Raji (cell line): Measurements from ENCODE around the gene USH1C.

Source experiments
- POLR2A ChIP-seq: IDR thresholded peaks from 2 replicates; pipeline ENCODE4 v1.6.1; 2011; ENCODE audit warnings: low read depth, low read length, control low read depth; ENCODE audit not compliant: insufficient read depth

USH1C gene

DNA sequence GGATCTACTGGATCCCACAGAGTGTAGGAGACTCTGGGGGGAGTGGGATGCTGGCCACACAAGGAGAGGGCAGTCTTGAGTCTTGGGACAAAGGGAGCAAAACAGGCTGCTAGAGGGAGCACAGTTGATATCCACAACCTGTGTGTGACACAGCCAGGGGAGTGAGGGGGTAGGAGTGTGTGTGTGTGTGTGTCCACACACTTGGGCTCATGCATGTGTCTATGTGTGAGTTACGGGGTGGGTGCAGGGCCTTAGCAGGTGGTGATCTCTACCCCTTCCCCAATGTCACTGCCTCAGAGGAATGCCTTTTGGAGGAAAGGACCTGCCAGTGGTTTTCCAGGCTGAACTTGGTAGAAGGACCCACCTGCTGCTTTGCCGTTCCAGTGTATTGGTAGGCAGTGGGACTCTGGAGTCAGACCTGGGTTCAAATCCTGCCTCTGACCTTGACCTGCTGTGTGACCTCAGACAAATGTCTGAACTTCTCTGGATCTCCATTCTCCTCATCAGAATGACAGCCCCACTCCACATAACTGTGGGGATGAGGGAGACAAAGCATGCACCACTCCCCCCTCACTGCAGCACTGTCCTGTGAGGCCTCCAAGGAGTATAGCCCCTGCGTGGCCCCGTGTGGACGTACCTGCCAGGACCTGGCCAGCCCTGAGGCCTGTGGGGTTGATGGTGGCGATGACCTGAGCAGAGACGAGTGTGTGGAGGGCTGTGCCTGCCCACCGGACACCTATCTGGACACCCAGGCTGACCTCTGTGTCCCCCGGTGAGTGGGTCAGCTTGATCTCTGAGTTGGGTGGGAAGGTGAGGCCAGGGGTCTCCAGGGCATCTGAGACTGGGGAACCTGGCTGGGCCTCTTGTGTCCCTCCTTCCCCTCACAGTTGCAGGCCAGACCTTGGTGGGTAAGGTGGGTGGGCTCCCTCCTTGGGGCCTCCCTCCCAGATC lies 30.2 kb upstream of the USH1C start:
- TF ChIP-seq POLR2A = no peak

DNA sequence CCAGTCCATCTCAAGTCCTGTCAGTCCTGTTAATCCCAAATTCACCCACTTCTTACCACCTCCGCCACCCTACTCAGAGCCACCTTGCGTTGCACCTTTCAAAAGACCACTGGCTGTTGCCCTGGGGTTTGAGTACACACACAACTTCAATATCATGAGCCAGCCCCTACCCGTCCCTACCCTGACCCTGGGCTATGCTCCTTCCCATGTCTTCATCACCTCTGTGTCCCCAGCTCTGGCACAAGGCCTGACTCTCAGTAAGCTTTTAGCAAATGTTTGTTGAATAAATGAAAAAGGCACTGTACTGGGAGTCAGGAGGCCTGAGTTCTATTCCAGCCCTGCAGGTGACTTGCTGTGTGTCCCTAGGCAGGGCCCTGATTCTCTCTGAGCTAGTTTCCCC lies 29.3 kb upstream of the USH1C start:
- no peak for TF ChIP-seq POLR2A

DNA sequence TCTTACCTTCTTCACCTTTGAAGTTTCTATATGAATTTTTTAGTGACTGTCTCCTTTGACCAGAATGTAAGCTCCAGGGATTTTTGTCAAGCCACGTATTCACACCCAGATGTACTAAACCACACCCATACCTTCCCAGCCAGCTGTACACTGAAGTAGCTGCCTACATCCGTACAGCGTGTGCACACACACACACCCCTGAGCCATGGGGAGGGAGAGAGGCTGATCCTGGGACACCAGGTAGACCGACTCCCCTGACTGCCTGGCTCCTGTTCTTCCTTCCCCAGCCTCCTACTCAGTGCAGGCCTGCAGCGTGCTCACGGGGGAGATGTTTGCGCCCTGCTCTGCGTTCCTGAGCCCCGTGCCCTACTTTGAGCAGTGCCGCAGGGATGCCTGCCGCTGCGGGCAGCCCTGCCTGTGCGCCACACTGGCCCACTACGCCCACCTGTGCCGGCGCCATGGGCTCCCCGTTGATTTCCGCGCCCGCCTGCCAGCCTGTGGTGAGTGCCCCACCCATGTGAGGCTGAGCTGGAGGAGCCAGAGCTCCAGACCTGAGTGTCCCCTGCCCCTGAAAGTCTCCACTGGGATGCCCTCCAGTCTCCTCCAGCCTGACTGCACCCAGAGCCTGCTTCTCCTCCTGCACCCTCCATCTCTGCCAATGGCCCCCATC lies 28.7 kb upstream of the USH1C start:
- no peak for TF ChIP-seq POLR2A

DNA sequence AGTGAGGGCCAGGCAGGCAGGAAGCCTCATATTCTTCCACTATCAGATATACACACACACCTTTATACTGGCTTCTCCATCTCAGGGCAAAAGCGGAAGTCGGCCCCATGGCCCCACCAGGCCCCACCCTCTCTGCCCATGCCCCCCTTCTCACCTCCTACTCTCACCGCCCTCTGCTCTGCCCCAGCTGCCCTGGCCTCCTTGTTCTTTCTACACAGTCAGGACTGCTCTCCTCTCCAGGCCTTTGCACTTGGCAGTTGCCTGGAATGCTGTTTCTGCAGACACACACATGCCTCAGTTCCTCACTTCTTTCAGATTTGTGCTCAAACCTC lies 28.1 kb upstream of the USH1C start:
- TF ChIP-seq POLR2A = no peak

DNA sequence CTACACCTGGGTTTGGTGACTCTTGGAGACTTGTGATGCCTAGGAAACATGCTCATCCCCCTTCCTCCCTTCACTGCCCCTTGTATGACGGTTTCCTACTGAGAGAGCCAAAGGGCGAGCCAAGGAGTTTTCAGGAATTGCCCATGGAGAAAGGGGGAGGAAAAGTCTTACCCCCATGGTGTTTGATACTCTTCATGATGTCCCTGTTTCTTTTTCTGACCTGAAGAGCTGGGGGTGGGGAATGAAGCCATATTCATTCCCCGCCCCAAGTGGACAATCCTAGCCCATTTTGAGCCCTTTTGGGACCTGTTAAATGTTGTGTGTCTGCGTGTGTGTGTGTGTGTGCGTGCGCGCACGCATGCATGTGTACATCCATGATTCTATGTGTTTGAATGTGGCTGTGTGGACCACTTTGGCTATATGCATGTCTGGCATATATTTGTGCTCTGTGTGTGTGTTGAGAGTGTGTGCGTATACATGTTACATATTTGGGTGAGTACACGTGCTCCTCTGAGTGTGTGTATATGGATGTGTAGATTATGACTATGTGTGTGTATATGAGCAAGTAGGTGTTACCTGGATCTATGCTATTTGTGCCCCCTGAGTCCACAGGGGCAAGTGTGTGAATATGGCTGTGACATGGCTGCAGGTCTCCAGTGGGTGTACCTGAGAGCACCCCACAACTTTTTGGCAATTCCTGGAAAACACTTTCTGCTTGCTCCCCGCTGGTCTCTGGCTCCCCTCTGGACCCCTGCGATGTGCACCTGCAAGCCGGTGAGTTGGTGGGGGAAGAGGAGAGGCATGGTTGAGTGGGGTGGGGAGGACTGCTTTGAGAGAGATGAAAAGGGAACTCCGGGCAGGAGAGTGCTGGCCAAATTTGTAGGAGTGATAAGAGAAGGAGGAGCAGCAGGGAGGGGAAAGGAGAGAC lies 27.5 kb upstream of the USH1C start:
- TF ChIP-seq POLR2A = no peak

DNA sequence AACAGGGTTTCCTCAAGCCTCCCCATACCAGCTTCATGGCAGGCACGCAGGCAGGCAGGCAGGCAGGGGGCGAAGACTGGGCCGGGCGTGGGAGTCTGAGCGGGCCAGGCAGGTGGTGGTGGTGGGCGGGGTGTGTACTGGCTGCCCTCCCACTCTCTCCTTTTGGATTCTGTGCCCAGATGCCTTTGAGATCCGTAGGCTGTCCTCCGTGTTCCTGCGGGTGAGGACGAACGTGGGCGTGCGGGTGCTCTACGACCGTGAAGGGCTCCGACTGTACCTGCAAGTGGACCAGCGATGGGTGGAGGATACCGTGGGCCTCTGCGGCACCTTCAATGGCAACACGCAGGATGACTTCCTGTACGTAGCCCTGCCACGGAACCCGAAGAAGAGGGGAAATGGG lies 25.8 kb upstream of the USH1C start:
- TF ChIP-seq POLR2A = no peak

DNA sequence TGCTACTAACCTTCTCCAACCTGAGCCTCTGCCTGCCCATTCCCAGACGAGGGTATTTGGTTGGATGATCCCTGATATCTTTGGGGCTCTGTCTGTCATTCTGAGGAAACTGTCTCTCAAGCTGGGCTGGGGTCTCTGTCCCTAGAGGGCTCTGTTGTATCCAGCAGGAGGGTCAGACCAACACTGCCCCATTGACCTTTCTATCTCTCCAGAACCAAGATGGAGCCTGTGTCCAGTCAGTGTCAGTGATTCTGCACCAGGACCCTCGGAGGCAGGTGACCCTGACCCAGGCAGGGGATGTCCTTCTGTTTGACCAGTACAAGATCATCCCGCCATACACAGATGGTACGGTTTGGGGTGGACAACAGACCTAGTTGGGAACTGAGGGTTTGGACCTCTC lies 24.7 kb upstream of the USH1C start:
- TF ChIP-seq POLR2A = no peak

DNA sequence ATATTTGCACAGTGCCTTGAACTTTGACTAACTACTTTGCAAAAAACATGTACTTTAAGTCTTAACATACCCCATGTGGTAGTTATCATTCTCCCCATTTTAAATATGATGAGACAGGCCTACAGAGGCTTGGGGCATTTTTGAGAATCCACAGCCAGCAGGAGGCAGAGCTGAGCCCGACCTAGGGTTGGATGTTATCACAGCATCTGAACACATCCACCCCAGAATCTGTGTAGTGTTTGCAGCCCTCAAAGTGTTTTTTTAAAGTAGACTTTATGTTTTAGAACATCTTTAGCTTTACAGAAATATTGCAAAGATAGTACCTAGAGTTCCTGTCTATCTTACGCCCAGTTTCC lies 20.4 kb upstream of the USH1C start:
- TF ChIP-seq POLR2A = no peak

DNA sequence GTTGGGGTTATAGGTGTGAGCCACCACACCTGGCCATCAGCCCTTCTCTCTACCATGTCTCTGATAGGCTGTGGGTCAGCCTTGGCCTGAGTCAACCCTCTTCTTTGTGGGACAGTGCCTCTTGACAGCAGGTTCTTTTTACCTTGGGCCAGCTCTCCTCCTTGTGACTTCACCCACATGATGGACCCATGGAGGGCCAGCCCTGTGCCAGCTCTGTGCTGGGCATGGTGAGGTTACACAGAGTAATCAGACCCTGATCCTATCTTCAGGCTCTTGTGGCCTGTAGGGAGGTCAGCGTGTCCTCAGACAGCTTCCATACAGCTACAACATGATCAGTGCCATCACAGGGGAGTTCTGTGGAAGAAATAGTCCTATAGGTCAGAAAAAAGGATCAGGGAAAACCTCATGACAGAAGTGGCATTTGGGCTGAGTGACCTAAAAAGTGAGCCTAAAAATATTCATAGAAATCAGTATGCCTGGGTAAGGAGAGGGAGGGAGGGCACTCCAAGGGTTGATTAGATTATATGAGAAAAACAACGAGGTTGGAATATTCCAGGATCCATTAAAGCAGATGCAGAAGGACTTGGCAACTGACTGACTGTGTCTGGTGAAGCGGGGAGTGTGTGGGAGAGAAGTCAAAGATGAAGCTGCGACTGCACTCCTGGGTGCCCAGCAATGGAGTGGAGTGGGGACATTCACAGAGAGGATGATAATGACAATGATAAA lies 19.9 kb upstream of the USH1C start:
- no peak for TF ChIP-seq POLR2A

DNA sequence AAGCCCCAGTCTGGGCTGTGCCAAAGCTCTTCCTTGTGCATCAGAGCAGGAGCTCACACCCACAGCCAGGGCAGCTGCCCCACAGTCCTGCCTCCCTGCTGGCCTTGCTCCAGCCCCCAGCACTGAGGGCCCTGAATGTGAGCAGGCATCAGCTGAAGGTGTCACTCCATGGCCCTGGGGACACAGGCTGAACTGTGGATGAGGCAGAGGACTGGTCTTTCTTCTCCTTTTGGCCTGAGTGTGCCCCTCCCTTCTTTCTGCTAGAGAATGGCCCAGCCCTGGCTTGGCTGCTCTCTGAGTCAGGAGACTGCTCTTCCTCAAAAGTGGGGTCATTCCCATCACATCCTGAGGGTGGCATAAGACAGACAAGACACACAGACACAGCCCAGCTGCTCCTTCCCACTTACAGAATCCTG lies 19.0 kb upstream of the USH1C start:
- no peak for TF ChIP-seq POLR2A

DNA sequence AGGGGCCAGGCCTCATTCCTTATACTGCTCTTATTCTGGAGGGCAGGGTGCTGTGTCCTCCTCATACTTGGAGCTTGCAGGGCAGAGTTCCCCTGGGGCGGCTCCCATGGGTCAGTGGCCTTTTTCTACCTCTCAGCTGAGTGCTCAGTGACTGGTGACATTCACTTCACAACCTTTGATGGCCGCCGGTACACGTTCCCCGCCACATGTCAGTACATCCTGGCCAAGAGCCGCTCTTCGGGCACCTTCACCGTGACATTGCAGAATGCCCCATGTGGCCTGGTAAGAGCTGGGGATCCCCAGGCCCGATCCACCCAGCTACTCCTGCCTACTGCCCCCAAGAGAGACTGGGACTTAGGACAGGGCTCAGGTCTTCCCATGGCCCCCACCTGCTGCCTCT lies 17.3 kb upstream of the USH1C start:
- TF ChIP-seq POLR2A = no peak

DNA sequence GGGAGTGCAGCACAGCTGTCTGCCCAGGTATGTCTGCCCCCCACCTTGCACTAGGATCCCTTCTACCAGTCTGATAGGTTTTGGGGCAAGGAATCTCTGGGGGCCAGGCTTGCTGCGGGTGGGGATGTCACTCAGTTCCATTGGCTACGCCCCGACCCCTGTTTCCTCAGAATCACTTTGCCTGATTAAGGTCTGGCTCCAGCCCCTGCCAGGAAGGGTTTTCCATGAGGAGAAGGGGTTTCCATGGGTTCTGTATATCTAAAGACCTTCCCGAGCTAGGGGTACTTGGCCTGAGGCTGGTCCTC lies 16.8 kb upstream of the USH1C start:
- TF ChIP-seq POLR2A = no peak

DNA sequence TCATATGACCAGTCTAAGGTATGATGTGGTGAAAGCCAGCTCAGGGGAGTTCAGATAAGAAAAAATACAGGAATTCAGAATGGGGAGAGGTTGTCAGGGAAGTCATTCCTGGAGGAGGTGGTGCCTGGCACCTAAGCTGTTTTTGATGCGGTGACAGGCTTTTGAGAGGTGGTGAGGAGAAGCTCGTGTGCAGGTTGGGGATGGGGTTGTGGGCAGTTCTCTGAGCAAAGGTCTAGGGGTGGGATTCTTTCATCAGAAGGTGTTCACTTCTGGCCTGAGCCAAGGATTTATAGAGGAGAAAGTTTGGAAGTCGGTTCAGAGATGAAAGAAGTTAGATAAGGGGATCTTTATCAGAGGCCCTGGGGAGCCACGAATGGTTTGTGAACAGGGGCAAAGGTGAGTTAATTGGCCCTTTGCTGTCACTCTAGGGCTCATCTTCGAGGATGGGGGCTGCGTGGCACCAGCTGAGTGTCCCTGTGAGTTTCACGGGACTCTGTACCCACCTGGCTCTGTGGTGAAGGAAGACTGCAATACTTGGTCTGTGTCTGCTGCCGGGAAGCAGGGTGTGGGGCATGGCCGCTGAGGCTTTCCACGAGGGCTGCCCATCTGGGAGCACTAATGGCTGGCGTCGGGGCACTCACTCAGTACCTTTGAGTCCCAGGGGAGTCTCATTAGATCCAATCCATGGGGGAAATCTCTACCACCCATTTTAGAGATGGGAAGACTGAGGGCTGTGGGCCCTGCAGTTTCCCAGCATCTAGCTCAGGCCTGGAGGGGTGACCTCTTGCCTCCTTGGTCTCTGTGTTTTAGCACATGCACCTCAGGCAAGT lies 16.3 kb upstream of the USH1C start:
- no peak for TF ChIP-seq POLR2A
